CD4-positive, alpha-beta T cell treated with Interferon alpha-2 for 1 hour (primary cell): Measurements from ENCODE around the gene NME7.
"Not testable (repeated sequence)": the region's sequence is repeated elsewhere in the genome, so short reads cannot be mapped to it uniquely, and the experiment has no call there.

ENCODE experiments used
- DNase-seq, 2 donors: peaks; one replicate each; pipeline ENCODE4 v3.0.0-alpha.2; 2020 to 2022

NME7 gene

DNA sequence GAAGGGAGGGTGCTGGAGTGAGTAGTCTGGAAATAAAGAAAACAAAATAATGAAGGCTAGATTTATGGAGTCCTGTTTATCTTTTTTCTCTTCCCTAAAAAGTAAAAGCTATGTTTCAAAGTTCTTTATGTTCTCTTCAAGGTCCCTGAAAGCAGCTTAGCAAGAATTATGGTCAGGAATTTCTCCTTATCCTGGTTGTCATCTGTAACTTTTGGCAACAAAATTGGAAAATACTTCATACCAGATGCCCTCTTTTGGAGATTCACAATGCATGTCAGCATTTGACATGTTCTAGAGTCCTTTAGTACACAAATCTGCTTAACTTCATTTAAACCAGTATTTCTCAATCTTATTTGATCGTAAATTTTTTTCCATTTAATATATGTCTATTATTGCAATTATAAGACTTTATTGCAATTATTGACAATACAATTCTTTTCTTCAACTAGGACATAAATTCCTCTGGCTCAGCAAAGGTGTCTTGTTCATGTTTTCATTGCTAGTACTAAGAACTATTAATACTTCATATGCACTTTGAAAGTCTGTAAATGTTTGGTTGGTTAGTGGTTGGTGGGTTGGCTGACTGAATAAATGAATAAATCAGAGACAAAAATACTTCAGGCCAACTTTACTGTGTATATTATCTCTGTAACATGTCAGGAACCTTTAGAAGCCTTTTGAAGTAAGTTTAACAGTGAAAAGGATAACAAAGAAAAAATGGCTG, 159.6 kb downstream of the NME7 start:
- no peak for DNase-seq

DNA sequence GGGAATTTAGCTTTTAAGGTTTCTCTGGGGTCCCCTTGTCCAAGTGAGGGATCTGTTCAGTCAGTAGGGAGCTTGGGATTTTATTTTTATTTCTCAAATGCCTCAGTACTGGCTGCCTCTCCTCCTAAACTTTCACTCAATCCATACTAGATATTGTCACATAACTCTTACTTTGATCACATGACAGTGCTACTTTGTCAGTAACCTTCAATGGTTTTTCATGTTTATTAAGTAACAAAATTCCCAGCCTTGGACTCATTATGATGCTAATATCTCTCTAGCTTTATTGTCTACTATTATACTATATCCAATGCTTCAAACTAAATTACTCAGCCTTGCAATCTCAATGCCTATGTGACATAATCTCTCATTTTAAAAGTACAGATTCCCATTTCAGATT, 163.4 kb downstream of the NME7 start:
- DNase-seq = no peak

DNA sequence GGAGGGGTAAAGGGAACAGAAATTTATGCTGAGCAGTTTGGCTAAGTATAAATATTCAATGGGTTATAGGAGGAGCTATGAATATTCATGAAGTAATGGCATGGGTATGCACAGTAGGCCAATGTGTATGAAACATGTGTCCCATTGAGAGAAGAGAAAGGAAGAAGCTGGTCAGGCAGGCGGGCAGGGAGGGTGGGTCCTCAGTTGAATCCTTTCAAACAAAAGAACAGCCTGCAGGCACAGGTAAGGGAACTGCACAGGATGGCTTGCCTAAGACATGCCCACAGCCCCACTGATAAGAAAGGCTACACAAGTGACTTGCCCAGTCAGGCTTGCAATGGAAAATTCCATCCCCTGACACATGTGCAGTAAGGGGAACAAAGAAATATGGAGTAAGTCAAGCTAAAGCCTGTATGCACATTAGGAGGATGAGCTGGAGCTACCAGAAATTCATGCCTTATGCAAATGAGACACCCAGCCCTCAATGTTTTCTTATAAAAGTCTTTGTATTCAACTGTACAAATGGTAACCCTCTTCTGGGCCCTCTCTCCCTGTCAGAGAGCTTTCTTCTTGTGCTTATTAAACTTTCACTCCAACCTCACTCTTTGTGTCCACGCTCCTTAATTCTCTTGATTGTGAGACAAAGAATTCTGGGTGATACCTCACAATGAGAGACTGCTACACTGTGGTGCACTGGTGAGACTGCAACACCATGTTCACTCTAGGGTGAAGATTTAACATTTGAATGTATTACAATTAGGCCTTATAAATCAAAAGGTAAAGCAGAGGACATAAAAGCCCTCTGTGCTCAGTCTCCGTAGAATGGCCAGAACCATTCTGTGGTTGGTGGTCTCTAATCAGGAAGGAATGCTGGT, 164.6 kb downstream of the NME7 start:
- no peak for DNase-seq

DNA sequence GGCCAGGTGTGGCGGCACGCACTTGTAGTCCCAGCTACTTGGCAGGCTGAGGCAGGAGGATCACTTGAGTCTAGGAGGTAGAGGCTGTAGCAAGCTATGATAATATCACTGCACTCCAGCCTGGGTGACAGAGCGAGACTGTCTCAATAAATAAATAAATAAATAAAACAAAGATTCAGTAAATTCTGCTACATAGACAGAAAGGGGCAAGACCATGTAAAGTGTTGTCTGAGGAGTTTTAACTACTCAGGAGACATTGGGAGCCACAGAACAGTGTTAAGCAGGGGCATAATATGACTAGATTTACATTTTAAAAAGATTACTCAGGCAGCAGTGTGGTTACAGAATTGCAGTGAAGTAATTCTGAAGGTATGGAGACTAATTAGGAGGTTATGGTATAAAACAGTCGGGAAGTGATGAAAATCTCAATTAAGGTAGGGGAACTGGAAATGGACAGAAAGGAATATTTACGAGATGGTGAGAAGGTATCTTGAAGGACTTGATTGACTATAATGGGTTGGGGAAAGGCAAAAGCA, 166.4 kb downstream of the NME7 start:
- no peak for DNase-seq

DNA sequence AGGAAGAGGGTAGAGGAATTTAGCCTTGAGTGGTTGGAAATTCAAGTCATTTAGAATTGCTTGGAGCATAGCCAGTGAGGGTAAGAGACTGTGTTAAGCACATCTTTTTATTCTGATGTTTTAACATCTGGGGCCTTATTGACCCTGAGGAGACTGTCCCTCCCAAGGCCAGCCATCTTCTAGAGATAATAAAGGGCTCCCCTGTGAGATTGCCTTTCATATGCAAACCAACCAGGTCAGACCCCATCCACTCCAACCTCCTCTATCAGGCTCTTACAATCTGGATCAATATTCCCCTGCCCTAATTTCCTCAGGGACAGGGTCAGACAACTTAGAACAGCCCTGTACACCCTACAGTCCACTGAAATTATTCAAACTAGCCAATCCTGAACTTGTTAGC, 167.3 kb downstream of the NME7 start:
- DNase-seq = no peak

DNA sequence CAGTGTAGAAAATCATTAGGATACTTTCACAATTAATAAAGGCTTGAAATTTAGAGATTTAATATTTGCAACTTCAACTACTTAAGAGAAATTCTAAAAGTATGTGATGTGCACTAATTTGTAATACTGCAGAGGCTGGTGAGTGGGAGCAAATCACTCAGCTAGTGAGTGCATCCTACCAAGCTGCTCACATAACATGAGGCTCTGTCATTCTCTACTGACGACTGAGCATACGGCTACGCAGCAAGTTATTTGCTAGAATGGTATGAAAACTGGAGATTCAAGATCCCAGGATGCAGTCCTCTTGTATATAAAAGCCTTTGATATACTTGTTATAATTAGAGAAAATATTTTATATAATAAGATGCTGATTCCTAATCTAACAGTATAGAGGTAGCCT, 171.0 kb downstream of the NME7 start:
- DNase-seq = no peak

DNA sequence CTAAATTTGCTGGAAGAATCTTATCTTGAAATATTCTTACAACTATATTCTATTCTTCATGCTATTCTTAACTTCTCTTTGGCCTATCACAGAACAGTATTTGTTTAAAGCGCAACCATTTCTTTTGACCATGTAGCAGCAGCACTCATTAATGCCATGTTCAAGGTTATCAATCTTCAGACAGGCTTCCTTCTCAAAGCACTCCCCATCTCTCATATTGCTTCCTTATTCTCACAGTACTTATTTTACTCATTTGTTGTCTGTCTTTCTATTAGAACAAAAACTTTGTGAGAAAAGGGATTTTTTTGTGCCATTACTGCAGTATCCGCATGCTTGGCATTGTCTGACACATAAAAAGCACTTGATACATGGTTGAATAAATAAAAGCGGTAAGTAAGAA, 171.4 kb downstream of the NME7 start:
- DNase-seq = no peak

DNA sequence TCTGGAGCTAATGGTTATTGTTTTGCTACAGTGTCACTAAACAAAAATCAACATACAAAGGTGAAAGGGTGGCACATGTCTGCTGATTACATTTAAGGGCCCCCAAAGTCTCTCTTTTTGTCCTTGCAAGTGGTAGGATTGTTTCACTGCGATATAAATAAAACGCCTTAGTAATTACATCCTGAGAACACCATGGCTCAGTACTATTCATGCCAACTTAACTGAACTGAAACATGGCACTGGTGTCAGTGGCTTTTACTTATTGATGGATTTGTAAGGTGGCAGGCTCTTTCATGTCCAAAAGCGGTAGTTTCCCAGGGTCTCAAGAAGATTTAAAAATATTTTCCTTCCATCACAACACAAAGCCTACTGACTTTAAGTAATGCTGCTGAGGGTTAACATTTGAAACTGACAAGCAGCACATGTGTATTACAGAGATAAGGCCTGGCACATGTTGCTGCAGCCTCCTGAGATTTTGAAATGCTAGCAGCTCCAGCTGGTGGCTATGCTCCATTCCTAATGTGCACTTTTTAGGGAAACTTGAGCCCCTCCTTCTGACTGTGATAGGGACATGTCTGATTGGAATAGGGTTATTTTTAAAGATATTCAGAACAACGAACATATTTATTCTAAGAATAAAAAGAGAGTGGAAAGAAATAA, 174.3 kb downstream of the NME7 start:
- no peak for DNase-seq

DNA sequence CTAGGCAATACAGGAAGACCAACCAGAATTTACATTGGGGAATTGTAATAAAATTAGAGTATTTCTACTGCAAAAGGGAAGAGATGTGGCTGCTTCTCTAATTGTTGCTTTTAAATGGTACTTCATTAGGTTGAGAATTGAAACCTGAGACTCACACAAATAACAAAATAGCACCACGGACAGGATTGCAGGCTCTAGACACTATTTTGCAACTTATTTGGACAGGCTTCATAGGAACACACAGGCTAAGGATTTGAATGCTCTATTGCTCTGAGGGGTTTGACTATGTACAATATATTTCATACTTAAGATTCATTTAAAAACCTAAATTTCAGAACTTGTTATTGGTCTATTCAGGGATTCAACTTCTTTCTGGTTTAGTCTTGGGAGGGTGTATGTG, 181.5 kb downstream of the NME7 start:
- DNase-seq = no peak

DNA sequence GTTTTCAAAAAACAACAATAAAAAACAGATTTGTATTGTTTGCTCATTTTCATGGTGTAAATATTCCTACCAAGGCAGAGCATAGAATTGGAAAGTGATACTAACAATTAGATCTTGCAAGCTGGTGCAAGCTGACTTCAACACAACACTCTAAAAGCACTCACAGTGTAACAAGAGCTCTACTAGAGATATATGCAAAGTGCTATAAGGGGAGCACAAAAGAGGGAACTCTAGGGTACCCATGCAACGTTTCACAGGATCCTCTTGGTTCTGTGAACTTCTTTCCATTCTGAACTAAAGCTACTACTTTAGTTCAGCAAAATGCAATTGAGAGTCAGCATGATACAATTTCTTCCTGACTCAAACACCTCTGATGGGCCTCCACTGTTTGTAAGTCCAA, 182.8 kb downstream of the NME7 start:
- no peak for DNase-seq

DNA sequence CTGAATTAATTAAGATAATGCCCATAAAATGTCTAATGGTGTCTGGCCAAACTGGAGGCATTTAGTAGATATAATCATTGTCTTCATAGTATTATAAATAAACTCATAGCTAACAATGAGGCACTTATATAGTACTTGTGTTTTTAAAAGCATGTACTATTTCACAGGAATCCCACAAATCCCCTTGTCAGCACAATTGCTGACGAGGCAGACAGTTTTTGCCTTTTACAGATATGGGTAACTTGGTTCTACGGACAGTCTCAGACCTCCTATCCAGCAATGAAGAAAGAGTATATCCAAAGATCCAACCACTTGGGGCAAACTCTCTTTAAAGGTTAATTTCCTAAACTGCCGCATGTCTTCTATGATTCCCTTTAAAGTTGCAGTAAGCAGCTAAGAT, 187.4 kb downstream of the NME7 start:
- no peak for DNase-seq

DNA sequence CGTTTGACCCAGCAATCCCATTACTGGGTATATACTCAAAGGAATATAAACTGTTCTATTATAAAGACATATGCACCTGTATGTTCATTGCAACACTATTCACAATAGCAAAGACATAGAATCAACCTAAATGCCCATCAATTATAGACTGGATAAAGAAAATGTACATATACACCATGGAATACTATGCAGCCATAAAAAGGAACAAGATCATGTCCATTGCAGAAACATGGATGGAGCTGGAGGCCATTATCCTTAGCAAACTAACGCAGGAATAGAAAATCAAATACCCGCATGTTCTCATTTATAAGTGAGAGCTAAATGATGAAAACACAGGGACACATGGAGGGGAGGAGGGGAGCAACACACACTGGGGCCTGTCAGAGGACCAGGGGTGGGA, 188.2 kb downstream of the NME7 start:
- not testable (repeated sequence) for DNase-seq

DNA sequence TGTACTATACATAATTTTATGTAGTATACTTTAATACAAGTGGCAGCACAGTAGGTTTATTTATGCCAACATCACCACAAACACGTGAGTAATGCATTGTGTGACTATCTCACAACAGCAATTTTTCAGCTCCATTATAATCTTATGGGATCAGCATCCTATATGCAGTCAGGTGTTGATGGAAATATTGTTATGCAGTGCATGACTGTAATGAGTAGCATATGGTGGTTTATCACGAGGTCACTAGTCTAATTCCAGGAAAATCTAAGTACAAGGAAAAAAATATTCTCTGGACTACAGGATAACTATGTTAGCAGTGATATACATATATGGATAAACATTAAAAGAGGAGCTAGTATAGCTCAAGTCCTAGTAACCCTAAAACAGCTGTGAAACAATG, 192.1 kb downstream of the NME7 start:
- DNase-seq = no peak

DNA sequence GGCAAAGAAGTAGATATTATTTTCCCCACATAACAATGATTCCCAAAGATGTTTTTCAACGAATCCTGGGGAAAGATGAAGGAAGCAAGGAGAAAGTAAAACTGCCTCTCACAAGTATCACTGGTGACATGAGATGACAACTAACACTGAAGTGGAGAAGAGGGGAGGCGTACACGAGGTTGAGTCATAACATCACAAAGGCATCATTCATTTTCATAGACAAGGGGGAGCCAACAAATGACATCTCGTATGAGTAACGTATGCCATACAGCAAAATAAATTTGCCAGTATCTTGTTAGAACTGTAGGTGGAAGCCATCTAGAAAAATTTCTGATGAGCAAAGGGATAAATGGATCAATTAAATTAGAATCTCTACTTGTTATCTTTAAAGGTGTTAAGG, 204.5 kb downstream of the NME7 start:
- DNase-seq = no peak

DNA sequence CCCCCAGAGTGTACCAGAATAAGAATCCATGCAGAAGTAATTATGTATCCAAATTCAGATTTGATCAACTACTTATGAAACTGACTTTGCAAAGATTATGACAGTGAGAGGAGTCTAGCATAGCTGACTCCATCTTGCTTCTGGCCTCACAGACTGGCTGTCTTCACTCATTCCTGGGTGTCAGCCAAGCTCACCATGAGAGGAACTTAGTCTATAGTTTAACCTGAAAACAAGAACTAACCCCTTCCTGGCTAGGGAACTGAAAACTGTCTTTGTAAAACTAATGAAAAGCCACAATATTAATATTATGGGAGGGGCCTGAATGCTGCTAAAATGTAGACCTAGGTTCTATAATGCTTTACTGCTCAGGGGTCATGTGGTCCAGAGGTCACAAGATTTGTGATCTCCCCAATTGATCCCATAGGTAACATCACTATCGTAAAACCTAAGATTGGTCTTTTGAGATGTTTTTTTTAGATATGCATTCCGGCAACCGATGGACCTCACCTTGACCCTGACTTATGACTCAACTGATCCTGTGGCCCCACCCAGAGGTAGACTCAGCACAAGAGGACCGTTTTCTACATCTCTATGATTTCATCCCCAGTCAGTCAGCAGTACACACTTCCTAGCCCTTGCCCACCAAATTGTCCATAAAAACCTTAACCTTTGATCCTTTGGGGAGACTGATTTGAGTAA, 206.0 kb downstream of the NME7 start:
- no peak for DNase-seq

DNA sequence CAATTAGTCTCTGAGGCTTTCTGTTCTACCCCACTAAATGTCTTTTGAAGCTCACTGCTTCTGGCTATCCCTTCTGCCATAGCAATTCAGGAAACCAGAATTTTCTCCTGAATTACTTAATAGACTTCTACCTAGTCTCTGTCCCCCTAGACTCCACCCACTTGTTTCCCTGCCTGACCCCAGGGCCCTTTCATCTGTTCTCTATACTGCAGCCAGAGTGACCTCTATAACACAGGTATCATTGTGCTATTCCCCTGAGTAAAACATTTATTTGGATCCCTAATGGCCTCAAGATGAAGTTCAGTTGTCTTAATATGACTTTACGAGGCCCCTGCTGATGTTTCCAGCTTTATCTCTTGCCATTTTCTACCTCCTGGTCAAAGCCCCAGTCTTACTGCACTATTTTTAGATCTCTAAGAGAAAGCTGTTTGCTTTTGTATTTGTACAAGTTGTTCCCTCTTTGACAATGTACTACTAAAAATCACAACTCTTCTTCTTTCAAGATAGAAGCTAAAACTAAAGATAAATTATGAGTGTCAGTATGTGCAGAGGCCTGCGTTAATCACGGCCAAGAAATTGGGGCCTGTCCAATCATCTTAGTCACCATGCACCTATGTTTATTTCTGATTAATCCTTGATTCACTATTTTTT, 206.6 kb downstream of the NME7 start:
- DNase-seq = no peak

DNA sequence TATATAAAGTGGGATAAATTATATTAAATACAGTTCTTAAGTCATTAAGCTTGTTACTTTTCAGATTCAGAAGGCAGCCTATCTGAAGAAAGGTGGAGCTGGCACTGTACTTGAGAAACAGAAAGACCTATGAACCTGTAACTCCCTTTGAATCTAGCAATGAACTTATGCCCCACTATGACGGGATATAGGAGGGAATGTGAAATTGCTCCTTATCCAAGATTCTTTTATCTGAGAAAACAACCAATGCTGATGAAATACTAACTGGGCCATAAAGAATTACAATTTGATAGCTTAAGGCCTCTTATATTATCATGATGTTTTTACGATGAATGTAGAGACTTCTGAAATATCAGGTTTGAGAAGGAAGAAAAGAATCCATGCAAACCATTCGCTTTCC, 211.0 kb downstream of the NME7 start:
- DNase-seq = no peak

DNA sequence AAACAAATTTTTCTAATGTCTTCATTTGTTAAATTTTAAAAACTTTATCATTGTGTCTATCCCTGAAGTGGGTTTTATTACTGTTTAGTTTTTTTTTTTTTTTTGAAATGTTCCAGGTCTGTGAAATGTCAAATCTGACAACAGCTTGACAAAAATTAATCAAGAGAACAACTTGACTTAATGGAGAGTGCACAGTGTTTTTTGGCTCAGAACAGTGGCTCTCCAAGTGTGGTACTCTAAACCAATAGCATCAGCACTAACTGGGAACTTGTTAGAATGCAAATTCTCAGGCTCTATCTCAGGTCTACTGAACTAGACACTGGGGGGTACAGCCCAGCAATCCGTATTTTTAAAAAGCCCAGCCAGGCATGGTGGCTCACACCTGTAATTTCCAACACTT, 211.9 kb downstream of the NME7 start:
- no peak for DNase-seq

DNA sequence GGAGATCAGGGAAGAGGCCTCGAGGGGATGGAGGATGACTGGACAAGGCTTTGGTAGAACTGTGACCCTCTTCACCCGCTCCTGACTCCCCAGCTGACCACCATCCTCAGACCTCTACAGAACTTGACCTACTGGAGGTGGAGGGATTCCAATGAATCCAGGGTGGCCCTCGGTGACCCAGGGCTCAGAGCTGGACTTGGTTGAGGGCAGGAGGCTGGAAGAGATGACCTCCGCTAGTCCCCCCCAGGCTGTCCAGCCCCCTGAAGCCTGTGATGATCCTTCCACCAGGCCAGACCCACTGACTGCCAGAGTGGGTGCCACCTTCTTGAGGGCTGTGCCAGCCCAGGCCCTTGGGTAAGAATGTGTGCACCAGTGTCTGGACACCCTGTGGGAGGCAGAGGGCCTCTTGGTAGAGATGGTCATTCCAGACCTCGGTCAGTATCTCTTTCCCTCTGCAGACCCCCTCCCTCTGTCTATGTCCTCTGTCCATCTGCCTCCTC, 216.2 kb downstream of the NME7 start:
- no peak for DNase-seq

DNA sequence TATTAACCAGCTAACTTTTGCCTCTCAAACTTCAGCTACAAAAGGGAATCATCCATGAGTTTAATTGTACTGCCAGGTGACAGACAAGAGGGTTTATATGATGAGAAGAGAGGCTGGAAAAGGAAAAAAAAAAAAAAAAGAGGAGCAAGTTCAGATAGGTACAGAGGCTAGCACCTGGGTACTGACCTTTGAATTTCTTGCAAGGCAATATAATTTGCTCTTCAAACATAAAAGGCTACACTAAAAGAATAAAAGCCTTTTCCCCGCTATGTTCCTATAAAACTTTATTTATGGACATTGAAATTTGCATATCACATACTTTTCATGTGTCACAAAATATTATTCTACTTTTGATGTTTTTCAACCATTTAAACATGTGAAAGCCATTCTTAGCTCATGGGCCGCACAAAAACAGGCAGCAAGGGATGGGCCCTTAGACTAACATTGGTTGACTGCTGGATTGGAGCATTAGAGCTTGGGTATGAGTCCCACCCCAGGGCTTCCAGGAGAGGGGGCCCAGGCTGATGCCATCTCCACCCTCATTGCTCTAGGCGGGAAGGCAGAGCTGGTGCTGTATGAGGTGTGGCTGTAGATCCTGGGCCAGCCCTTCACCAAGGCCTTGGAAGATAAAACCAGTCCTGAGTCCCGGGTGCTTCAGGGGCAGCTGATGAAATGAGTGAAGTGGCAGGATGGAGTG, 216.8 kb downstream of the NME7 start:
- no peak for DNase-seq

DNA sequence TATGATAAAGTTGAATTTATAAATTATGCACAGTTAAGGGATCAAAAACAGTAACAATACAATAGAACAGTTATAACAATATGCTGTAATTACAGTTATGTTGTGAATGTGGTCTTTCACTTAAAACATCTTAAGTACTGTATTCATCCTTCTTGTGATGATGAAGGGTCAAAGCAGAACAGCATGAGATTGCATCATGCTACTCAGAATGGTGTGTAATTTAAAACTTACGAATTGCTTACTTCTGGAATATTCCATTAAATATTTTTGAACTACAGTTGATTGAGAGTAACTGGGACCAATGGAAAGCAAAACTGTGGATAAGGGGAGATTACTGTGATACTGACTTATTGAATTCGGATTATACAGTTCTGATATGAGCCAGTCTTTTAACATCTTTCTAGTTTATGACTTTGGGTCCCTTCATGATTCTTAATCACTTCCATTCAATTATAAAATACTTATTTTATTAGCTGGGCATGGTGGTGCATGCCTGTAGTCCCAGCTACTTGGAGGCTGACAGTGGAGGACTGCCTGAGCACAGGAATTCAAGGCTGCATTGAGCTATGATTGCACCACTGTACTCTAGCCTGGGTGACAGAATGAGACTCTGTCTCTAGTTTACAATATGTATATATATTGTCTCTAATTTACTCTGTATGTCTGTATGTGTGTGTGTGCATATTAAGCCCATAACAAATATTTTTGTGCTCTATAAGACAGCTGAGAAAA, 217.9 kb downstream of the NME7 start:
- no peak for DNase-seq
